ENCODE results near the gene PDXP. TPM values are rescaled to one million over a fixed set of nuclear protein-coding genes. Genes with fewer than 3 reads are reported as not detected.

PDXP gene
- total RNA-seq, 1 donor from 2014 or later: 22.4 TPM

DNA sequence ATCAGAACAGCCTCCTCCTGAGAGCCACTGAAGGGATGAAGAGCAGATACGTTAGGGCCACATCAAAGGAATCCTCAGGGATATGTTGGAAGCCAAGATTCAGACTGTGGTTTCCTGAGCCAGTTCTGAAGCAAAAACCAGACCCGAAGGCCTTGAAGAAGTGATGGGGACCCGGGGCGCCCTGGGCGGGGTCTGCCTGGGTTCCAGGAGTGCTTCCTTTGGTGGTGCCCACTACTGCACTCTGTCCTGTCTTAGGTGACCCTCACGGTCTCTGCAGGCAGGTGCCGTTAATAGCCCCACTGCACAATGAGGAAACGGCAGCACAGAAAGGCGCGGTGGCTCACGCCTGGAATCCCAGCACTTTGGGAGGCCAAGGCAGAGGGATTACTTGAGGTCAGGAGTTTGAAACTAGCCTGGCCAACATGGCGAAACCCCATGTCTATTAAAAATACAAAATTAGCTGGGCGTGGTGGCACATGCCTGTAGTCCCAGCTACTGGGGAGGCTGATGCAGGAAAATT, 31.9 kb upstream of the PDXP start:
- H3K79me2 ChIP-seq (ENCODE audit: insufficient read depth, low read length): no peaks in the 10 kb centered on the region
- Mint-ChIP-seq H3K4me3 (ENCODE audit: unreplicated experiment) (no peak overlapping the region), H3K27me3 (ENCODE audit: low read depth, unreplicated experiment) (no peaks in the 10 kb centered on the region), H3K27ac (ENCODE audit: unreplicated experiment) (no peak overlapping the region), H3K9me3 (ENCODE audit: unreplicated experiment) (no peaks in the 10 kb centered on the region), H3K4me1 (ENCODE audit: low read depth, unreplicated experiment) (peaks cover 8% of the 10 kb centered on the region), H3K36me3 (ENCODE audit: low read depth, unreplicated experiment) (peaks cover 5% of the 10 kb centered on the region)
- TF ChIP-seq, protein P1, sequence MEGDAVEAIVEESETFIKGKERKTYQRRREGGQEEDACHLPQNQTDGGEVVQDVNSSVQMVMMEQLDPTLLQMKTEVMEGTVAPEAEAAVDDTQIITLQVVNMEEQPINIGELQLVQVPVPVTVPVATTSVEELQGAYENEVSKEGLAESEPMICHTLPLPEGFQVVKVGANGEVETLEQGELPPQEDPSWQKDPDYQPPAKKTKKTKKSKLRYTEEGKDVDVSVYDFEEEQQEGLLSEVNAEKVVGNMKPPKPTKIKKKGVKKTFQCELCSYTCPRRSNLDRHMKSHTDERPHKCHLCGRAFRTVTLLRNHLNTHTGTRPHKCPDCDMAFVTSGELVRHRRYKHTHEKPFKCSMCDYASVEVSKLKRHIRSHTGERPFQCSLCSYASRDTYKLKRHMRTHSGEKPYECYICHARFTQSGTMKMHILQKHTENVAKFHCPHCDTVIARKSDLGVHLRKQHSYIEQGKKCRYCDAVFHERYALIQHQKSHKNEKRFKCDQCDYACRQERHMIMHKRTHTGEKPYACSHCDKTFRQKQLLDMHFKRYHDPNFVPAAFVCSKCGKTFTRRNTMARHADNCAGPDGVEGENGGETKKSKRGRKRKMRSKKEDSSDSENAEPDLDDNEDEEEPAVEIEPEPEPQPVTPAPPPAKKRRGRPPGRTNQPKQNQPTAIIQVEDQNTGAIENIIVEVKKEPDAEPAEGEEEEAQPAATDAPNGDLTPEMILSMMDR (IDR thresholded peaks at IDR 0.05; ENCODE audit: insufficient read depth, low read depth, low read length): no peak
- no peak for TF ChIP-seq EZH2 (IDR thresholded peaks at IDR 0.05; ENCODE audit: insufficient read depth, low read length)
- no peak overlapping the region for H3K4me2 ChIP-seq (ENCODE audit: low read length)
- no peaks in the 10 kb centered on the region for H3K36me3 ChIP-seq (ENCODE audit: insufficient read depth, low read length)
- no peaks in the 10 kb centered on the region for H3K4me1 ChIP-seq (ENCODE audit: insufficient read depth, low read length)
- FAIRE-seq (no peak), DNase-seq (ENCODE audit: low read depth) (no peak)
- H2AFZ ChIP-seq (ENCODE audit: low read depth, low read length): no peak overlapping the region
- no peak overlapping the region for H3K9ac ChIP-seq (ENCODE audit: low read length)
- H3K27me3 ChIP-seq (ENCODE audit: insufficient read depth, low read length): no peaks in the 10 kb centered on the region
- H3K4me3 ChIP-seq (ENCODE audit: insufficient read depth, low read depth, low read length): no peak overlapping the region
- no peaks in the 10 kb centered on the region for H3K9me3 ChIP-seq (ENCODE audit: insufficient read depth, low read depth, low read length)
- peaks cover 3% of the 10 kb centered on the region for H4K20me1 ChIP-seq (ENCODE audit: insufficient read depth, low read length)
- H3K27ac ChIP-seq (ENCODE audit: low read depth, low read length): no peak overlapping the region

DNA sequence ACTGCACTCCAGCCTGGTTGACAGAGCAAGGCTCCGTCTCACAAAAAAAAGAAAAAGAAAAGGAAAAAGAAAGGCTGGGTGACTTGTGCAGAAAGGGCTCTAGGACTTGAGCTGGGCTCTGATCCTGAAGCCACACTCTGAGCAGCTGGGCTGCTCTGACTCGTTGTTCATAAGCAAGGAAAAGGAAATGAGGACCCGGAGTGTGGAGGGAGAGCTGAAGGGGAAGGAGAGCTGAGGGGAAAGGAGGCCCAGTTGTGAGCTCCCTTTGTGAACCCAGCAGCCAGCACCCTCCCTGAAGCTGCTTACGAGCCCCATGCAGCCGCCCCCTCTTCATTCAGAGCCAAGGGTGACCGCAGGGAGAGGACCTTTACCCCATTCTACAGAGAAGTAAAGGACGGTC, 31.4 kb upstream of the PDXP start:
- H3K27ac ChIP-seq (ENCODE audit: low read depth, low read length): no peak overlapping the region
- H3K9ac ChIP-seq (ENCODE audit: low read length): no peak overlapping the region
- Mint-ChIP-seq H3K27ac (ENCODE audit: unreplicated experiment) (no peak overlapping the region), H3K4me3 (ENCODE audit: unreplicated experiment) (no peak overlapping the region), H3K27me3 (ENCODE audit: low read depth, unreplicated experiment) (no peaks in the 10 kb centered on the region), H3K36me3 (ENCODE audit: low read depth, unreplicated experiment) (peaks cover 5% of the 10 kb centered on the region), H3K4me1 (ENCODE audit: low read depth, unreplicated experiment) (peaks cover 8% of the 10 kb centered on the region), H3K9me3 (ENCODE audit: unreplicated experiment) (no peaks in the 10 kb centered on the region)
- H3K9me3 ChIP-seq (ENCODE audit: insufficient read depth, low read depth, low read length): no peaks in the 10 kb centered on the region
- peaks cover 3% of the 10 kb centered on the region for H4K20me1 ChIP-seq (ENCODE audit: insufficient read depth, low read length)
- H3K4me2 ChIP-seq (ENCODE audit: low read length): no peak overlapping the region
- no peaks in the 10 kb centered on the region for H3K79me2 ChIP-seq (ENCODE audit: insufficient read depth, low read length)
- DNase-seq (ENCODE audit: low read depth): no peak
- H2AFZ ChIP-seq (ENCODE audit: low read depth, low read length): no peak overlapping the region
- H3K36me3 ChIP-seq (ENCODE audit: insufficient read depth, low read length): no peaks in the 10 kb centered on the region
- no peaks in the 10 kb centered on the region for H3K27me3 ChIP-seq (ENCODE audit: insufficient read depth, low read length)
- no peak overlapping the region for H3K4me3 ChIP-seq (ENCODE audit: insufficient read depth, low read depth, low read length)
- no peak for FAIRE-seq
- TF ChIP-seq EZH2 (IDR thresholded peaks at IDR 0.05; ENCODE audit: insufficient read depth, low read length): no peak
- TF ChIP-seq, protein P1 (IDR thresholded peaks at IDR 0.05; ENCODE audit: insufficient read depth, low read depth, low read length): no peak
- no peaks in the 10 kb centered on the region for H3K4me1 ChIP-seq (ENCODE audit: insufficient read depth, low read length)

DNA sequence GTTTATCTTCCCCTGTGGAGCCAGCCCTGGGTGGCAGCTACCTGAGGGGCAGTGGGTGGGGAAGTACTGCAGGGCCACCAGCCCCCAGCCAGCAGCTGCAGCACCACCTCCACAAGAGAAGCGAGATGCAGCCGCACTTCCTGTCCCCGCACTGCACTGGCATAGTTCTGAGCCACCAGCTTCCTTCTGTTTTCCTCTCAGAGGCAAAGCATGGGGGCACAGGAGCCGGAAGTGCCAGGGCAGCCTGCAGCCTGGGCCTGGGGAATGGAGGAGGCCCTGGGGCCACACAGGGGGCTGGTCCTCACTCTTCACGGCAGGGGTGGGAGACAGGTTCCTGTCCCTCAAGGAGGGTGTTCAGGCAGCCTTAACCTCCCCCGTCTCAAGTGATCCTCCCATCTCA, 31.0 kb upstream of the PDXP start:
- Histone ChIP-seq H2AFZ (ENCODE audit: low read depth, low read length) (no peak overlapping the region), H3K9me3 (ENCODE audit: insufficient read depth, low read depth, low read length) (no peaks in the 10 kb centered on the region), H3K79me2 (ENCODE audit: insufficient read depth, low read length) (no peaks in the 10 kb centered on the region), H3K4me1 (ENCODE audit: insufficient read depth, low read length) (no peaks in the 10 kb centered on the region), H3K4me3 (ENCODE audit: insufficient read depth, low read depth, low read length) (no peak overlapping the region), H3K36me3 (ENCODE audit: insufficient read depth, low read length) (no peaks in the 10 kb centered on the region), H3K27me3 (ENCODE audit: insufficient read depth, low read length) (no peaks in the 10 kb centered on the region), H3K4me2 (ENCODE audit: low read length) (no peak overlapping the region), H3K9ac (ENCODE audit: low read length) (no peak overlapping the region), H3K27ac (ENCODE audit: low read depth, low read length) (no peak overlapping the region), H4K20me1 (ENCODE audit: insufficient read depth, low read length) (peaks cover 3% of the 10 kb centered on the region)
- H3K4me3 Mint-ChIP-seq (ENCODE audit: unreplicated experiment): no peak overlapping the region
- H3K27me3 Mint-ChIP-seq (ENCODE audit: low read depth, unreplicated experiment): no peaks in the 10 kb centered on the region
- no peak overlapping the region for H3K27ac Mint-ChIP-seq (ENCODE audit: unreplicated experiment)
- H3K36me3 Mint-ChIP-seq (ENCODE audit: low read depth, unreplicated experiment): peaks cover 5% of the 10 kb centered on the region
- FAIRE-seq (no peak), DNase-seq (ENCODE audit: low read depth) (no peak)
- no peak for TF ChIP-seq EZH2 (IDR thresholded peaks at IDR 0.05; ENCODE audit: insufficient read depth, low read length)
- TF ChIP-seq, protein P1 (IDR thresholded peaks at IDR 0.05; ENCODE audit: insufficient read depth, low read depth, low read length): no peak
- H3K9me3 Mint-ChIP-seq (ENCODE audit: unreplicated experiment): no peaks in the 10 kb centered on the region
- H3K4me1 Mint-ChIP-seq (ENCODE audit: low read depth, unreplicated experiment): peaks cover 8% of the 10 kb centered on the region
